SU-DHL-6 (cell line): ENCODE measurements around the gene PSEN2.

ENCODE experiments used
- EZH2phosphoT487 ChIP-seq: fragments of 200-600 bp; sonication (generic), shearing (Covaris generic); conservative IDR thresholded peaks from 2 replicates; pipeline ENCODE4 v1.6.1; 2018; ENCODE audit warnings: mild to moderate bottlenecking, antibody characterized with exemption, low read length, moderate library complexity, mixed read lengths
- TF ChIP-seq, protein P1 (sequence below): fragments of 200-600 bp; sonication (generic); IDR thresholded peaks from one replicate; pipeline ENCODE4 v1.5.1; 2017; ENCODE audit warnings: antibody characterized with exemption, mild to moderate bottlenecking, low read length, moderate library complexity; ENCODE audit not compliant: insufficient read depth, poor library complexity, severe bottlenecking

DNA sequence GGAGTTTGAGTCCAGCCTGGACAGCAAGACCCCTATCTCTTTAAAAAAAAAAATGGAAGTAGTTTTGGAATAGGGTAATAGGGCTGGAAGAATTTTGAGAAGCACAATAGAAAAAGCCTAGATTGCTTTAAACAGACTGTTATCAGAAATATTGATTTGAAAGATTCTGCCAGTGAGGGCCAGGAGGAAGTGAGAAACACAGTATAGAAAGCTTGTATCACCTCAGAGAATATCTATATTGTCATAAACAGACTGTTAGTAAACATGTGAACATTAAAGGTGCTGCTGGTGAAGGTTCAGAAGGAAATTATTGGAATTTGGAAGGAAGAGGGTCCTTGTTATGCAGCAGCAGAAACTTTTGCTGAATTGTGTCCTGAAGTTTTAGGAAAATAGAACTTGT lies 24.8 kb upstream of the PSEN2 start:
- TF ChIP-seq, protein P1, sequence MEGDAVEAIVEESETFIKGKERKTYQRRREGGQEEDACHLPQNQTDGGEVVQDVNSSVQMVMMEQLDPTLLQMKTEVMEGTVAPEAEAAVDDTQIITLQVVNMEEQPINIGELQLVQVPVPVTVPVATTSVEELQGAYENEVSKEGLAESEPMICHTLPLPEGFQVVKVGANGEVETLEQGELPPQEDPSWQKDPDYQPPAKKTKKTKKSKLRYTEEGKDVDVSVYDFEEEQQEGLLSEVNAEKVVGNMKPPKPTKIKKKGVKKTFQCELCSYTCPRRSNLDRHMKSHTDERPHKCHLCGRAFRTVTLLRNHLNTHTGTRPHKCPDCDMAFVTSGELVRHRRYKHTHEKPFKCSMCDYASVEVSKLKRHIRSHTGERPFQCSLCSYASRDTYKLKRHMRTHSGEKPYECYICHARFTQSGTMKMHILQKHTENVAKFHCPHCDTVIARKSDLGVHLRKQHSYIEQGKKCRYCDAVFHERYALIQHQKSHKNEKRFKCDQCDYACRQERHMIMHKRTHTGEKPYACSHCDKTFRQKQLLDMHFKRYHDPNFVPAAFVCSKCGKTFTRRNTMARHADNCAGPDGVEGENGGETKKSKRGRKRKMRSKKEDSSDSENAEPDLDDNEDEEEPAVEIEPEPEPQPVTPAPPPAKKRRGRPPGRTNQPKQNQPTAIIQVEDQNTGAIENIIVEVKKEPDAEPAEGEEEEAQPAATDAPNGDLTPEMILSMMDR = no peak
- no peak for TF ChIP-seq EZH2phosphoT487
